Measurements from ENCODE around the gene AUP1.

DNA sequence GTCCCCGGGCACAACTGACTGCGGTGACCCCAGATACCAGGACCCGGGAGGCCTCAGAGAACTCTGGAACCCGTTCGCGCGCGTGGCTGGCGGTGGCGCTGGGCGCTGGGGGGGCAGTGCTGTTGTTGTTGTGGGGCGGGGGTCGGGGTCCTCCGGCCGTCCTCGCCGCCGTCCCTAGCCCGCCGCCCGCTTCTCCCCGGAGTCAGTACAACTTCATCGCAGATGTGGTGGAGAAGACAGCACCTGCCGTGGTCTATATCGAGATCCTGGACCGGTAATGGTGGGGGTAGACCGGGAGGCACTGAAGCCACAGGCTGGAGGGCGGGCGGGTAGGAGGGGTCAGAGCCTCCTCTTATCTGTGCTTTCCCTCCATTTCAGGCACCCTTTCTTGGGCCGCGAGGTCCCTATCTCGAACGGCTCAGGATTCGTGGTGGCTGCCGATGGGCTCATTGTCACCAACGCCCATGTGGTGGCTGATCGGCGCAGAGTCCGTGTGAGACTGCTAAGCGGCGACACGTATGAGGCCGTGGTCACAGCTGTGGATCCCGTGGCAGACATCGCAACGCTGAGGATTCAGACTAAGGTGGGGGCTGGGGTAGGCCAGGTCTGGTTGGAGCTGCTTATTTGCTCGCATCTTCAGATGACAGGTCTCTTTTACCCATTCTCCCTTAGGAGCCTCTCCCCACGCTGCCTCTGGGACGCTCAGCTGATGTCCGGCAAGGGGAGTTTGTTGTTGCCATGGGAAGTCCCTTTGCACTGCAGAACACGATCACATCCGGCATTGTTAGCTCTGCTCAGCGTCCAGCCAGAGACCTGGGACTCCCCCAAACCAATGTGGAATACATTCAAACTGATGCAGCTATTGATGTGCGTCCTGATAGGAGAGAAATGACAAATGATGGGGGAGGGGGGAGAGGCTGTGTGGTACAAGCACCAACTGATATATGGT is 1.0 kb upstream of the AUP1 start:
- TF ChIP-seq POLR2AphosphoS5 (IDR thresholded peaks at IDR 0.05; ENCODE audit: low read depth, low read length) (no peak), SIN3A (IDR thresholded peaks at IDR 0.05; ENCODE audit: borderline replicate concordance, insufficient read depth, low read length) (peak; percentile 89; the same call in 1 of the 2 replicates)
